Measurements from ENCODE around the gene NUP210.
A peak's percentile ranks its signal among the peaks of the same experiment; 100 is the strongest.

NUP210 gene

GRCh38 chr3:13403213-13403819 lies 16.8 kb downstream of the NUP210 start:
- H3K4ac ChIP-seq (ENCODE audit: low read length), result no peak overlapping the region
- peak overlapping the region; percentile 68 for H3K18ac ChIP-seq (ENCODE audit: low read length)
- WGBS, 2 donors (ENCODE audit: extremely low coverage in 2 of 2, insufficient read length in 2 of 2, insufficient replicate concordance in 1 of 2), result no CpG with 5 or more reads among the region's 9 CpGs
- H4K91ac ChIP-seq (ENCODE audit: low read depth, low read length, poor library complexity), result no peak overlapping the region
- no peak overlapping the region for H3K4me3 ChIP-seq (ENCODE audit: low read length in 2 of 2)
- H3K79me1 ChIP-seq (ENCODE audit: low read depth, low read length), result peaks cover 11% of the 10 kb centered on the region
- no peak overlapping the region for H3K4me2 ChIP-seq (ENCODE audit: insufficient read depth, low read length, poor library complexity, severe bottlenecking)
- peak overlapping the region; percentile 26 for H2AFZ ChIP-seq (ENCODE audit: low read length)
- no peak overlapping the region for H2BK5ac ChIP-seq (ENCODE audit: low read length)
- no peak overlapping the region for H3K14ac ChIP-seq (ENCODE audit: low read length)
- H3K27ac ChIP-seq (replicated peaks; ENCODE audit: low read length), result peak overlapping the region; percentile 63
- no peak overlapping the region for H3K23ac ChIP-seq (ENCODE audit: low read depth, low read length, poor library complexity)
- no peaks in the 10 kb centered on the region for H3K27me3 ChIP-seq (ENCODE audit: control insufficient read depth in 3 of 3, insufficient read depth in 3 of 3, low read depth in 1 of 3, low read length in 3 of 3)
- H3K9ac ChIP-seq (ENCODE audit: low read depth, low read length, poor library complexity), result no peak overlapping the region
- DNase-seq (ENCODE audit: low spot score), result no peak
- peaks cover 13% of the 10 kb centered on the region in 2 donors for H3K9me3 ChIP-seq (replicated peaks in 1 of 2; ENCODE audit: control insufficient read depth in 2 of 2, insufficient read depth in 1 of 2, low read depth in 1 of 2, low read length in 2 of 2)
- peaks cover 2 to 12% of the 10 kb centered on the region in 2 donors for H3K36me3 ChIP-seq (replicated peaks in 1 of 2; ENCODE audit: control insufficient read depth in 2 of 2, insufficient read depth in 2 of 2, low read length in 2 of 2)
- H2AK5ac ChIP-seq (ENCODE audit: low read depth, low read length), result peak overlapping the region; percentile 29
- H2BK12ac ChIP-seq (ENCODE audit: low read length), result no peak overlapping the region
- no peak overlapping the region for H2BK15ac ChIP-seq (ENCODE audit: low read length)
- H3K4me1 ChIP-seq (ENCODE audit: control insufficient read depth in 2 of 2, insufficient read depth in 1 of 2, low read depth in 1 of 2, low read length in 2 of 2), result peaks cover 11% of the 10 kb centered on the region in 2 donors
- no peak overlapping the region for H2BK120ac ChIP-seq (ENCODE audit: low read depth, low read length)
- H4K8ac ChIP-seq (ENCODE audit: low read depth, low read length), result no peak overlapping the region

- Histone ChIP-seq H3K27ac (replicated peaks; ENCODE audit: low read length) (no peak overlapping the region), H3K14ac (ENCODE audit: low read length) (no peak overlapping the region), H2AK5ac (ENCODE audit: low read depth, low read length) (peak overlapping the region; percentile 38), H3K9me3 (replicated peaks in 1 of 2; ENCODE audit: control insufficient read depth in 2 of 2, insufficient read depth in 1 of 2, low read depth in 1 of 2, low read length in 2 of 2) (peaks cover 5% of the 10 kb centered on the region in 2 donors), H4K8ac (ENCODE audit: low read depth, low read length) (no peak overlapping the region), H3K4ac (ENCODE audit: low read length) (no peak overlapping the region), H3K18ac (ENCODE audit: low read length) (peak overlapping the region; percentile 75), H3K79me1 (ENCODE audit: low read depth, low read length) (peaks cover 10% of the 10 kb centered on the region), H3K23ac (ENCODE audit: low read depth, low read length, poor library complexity) (peak overlapping the region; percentile 31), H3K4me2 (ENCODE audit: insufficient read depth, low read length, poor library complexity, severe bottlenecking) (no peak overlapping the region), H2BK5ac (ENCODE audit: low read length) (no peak overlapping the region), H2BK120ac (ENCODE audit: low read depth, low read length) (no peak overlapping the region), H3K4me1 (ENCODE audit: control insufficient read depth in 2 of 2, insufficient read depth in 1 of 2, low read depth in 1 of 2, low read length in 2 of 2) (peaks cover 11% of the 10 kb centered on the region in 2 donors), H3K36me3 (replicated peaks in 1 of 2; ENCODE audit: control insufficient read depth in 2 of 2, insufficient read depth in 2 of 2, low read length in 2 of 2) (peaks cover 9 to 30% of the 10 kb centered on the region in 2 donors), H3K27me3 (ENCODE audit: control insufficient read depth in 3 of 3, insufficient read depth in 3 of 3, low read depth in 1 of 3, low read length in 3 of 3) (no peaks in the 10 kb centered on the region), H2BK15ac (ENCODE audit: low read length) (no peak overlapping the region), H4K91ac (ENCODE audit: low read depth, low read length, poor library complexity) (no peak overlapping the region), H2AFZ (ENCODE audit: low read length) (no peak overlapping the region), H3K9ac (ENCODE audit: low read depth, low read length, poor library complexity) (no peak overlapping the region), H2BK12ac (ENCODE audit: low read length) (no peak overlapping the region), H3K4me3 (ENCODE audit: low read length in 2 of 2) (no peak overlapping the region)
- no peak for DNase-seq (ENCODE audit: low spot score)
- WGBS, 2 donors (ENCODE audit: extremely low coverage in 2 of 2, insufficient read length in 2 of 2, insufficient replicate concordance in 1 of 2), result no CpG with 5 or more reads among the region's 11 CpGs
Observed at GRCh38 chr3:13401149-13401548, 19.0 kb downstream of the NUP210 start.

GRCh38 chr3:13400114-13400673 lies 19.9 kb downstream of the NUP210 start:
- H3K4me1 ChIP-seq (ENCODE audit: control insufficient read depth in 2 of 2, insufficient read depth in 1 of 2, low read depth in 1 of 2, low read length in 2 of 2), result peaks cover 11% of the 10 kb centered on the region in 2 donors
- H3K4me2 ChIP-seq (ENCODE audit: insufficient read depth, low read length, poor library complexity, severe bottlenecking), result no peak overlapping the region
- H3K27me3 ChIP-seq (ENCODE audit: control insufficient read depth in 3 of 3, insufficient read depth in 3 of 3, low read depth in 1 of 3, low read length in 3 of 3), result no peaks in the 10 kb centered on the region
- H3K14ac ChIP-seq (ENCODE audit: low read length), result no peak overlapping the region
- peaks cover 14 to 40% of the 10 kb centered on the region in 2 donors for H3K36me3 ChIP-seq (replicated peaks in 1 of 2; ENCODE audit: control insufficient read depth in 2 of 2, insufficient read depth in 2 of 2, low read length in 2 of 2)
- no peak overlapping the region for H4K8ac ChIP-seq (ENCODE audit: low read depth, low read length)
- H2AFZ ChIP-seq (ENCODE audit: low read length), result no peak overlapping the region
- H2BK5ac ChIP-seq (ENCODE audit: low read length), result no peak overlapping the region
- no peak overlapping the region for H2BK15ac ChIP-seq (ENCODE audit: low read length)
- H3K79me1 ChIP-seq (ENCODE audit: low read depth, low read length), result peaks cover 10% of the 10 kb centered on the region
- no peak overlapping the region for H2AK5ac ChIP-seq (ENCODE audit: low read depth, low read length)
- no peak overlapping the region for H4K91ac ChIP-seq (ENCODE audit: low read depth, low read length, poor library complexity)
- H3K18ac ChIP-seq (ENCODE audit: low read length), result no peak overlapping the region
- H3K23ac ChIP-seq (ENCODE audit: low read depth, low read length, poor library complexity), result peak overlapping the region; percentile 34
- no peak overlapping the region for H3K9ac ChIP-seq (ENCODE audit: low read depth, low read length, poor library complexity)
- DNase-seq (ENCODE audit: low spot score), result no peak
- H2BK120ac ChIP-seq (ENCODE audit: low read depth, low read length), result no peak overlapping the region
- H3K9me3 ChIP-seq (replicated peaks in 1 of 2; ENCODE audit: control insufficient read depth in 2 of 2, insufficient read depth in 1 of 2, low read depth in 1 of 2, low read length in 2 of 2), result peaks cover 5% of the 10 kb centered on the region in 2 donors
- WGBS, 2 donors (ENCODE audit: extremely low coverage in 2 of 2, insufficient read length in 2 of 2, insufficient replicate concordance in 1 of 2), result no CpG with 5 or more reads among the region's 13 CpGs
- H3K27ac ChIP-seq (replicated peaks; ENCODE audit: low read length), result no peak overlapping the region
- H3K4me3 ChIP-seq (ENCODE audit: low read length in 2 of 2), result no peak overlapping the region
- H2BK12ac ChIP-seq (ENCODE audit: low read length), result no peak overlapping the region
- H3K4ac ChIP-seq (ENCODE audit: low read length), result no peak overlapping the region

GRCh38 chr3:13399603-13400002 lies 20.5 kb downstream of the NUP210 start:
- DNase-seq (ENCODE audit: low spot score), result no peak
- Histone ChIP-seq H3K9me3 (replicated peaks in 1 of 2; ENCODE audit: control insufficient read depth in 2 of 2, insufficient read depth in 1 of 2, low read depth in 1 of 2, low read length in 2 of 2) (peaks cover 5% of the 10 kb centered on the region in 2 donors), H2AK5ac (ENCODE audit: low read depth, low read length) (no peak overlapping the region), H3K4ac (ENCODE audit: low read length) (no peak overlapping the region), H3K4me2 (ENCODE audit: insufficient read depth, low read length, poor library complexity, severe bottlenecking) (no peak overlapping the region), H3K23ac (ENCODE audit: low read depth, low read length, poor library complexity) (peak overlapping the region; percentile 36), H4K8ac (ENCODE audit: low read depth, low read length) (no peak overlapping the region), H3K4me1 (ENCODE audit: control insufficient read depth in 2 of 2, insufficient read depth in 1 of 2, low read depth in 1 of 2, low read length in 2 of 2) (peaks cover 8 to 10% of the 10 kb centered on the region in 2 donors), H3K27me3 (ENCODE audit: control insufficient read depth in 3 of 3, insufficient read depth in 3 of 3, low read depth in 1 of 3, low read length in 3 of 3) (no peaks in the 10 kb centered on the region), H3K18ac (ENCODE audit: low read length) (no peak overlapping the region), H3K79me1 (ENCODE audit: low read depth, low read length) (peaks cover 10% of the 10 kb centered on the region), H3K14ac (ENCODE audit: low read length) (no peak overlapping the region), H4K91ac (ENCODE audit: low read depth, low read length, poor library complexity) (no peak overlapping the region), H2AFZ (ENCODE audit: low read length) (no peak overlapping the region), H2BK5ac (ENCODE audit: low read length) (no peak overlapping the region), H3K4me3 (ENCODE audit: low read length in 2 of 2) (no peak overlapping the region), H2BK15ac (ENCODE audit: low read length) (no peak overlapping the region), H3K9ac (ENCODE audit: low read depth, low read length, poor library complexity) (no peak overlapping the region), H2BK12ac (ENCODE audit: low read length) (no peak overlapping the region), H3K36me3 (replicated peaks in 1 of 2; ENCODE audit: control insufficient read depth in 2 of 2, insufficient read depth in 2 of 2, low read length in 2 of 2) (peaks cover 18 to 45% of the 10 kb centered on the region in 2 donors), H2BK120ac (ENCODE audit: low read depth, low read length) (no peak overlapping the region), H3K27ac (replicated peaks; ENCODE audit: low read length) (no peak overlapping the region)
- WGBS, 2 donors (ENCODE audit: extremely low coverage in 2 of 2, insufficient read length in 2 of 2, insufficient replicate concordance in 1 of 2), result no CpG with 5 or more reads among the region's 12 CpGs
